Activated naive CD4-positive, alpha-beta T cell treated with anti-CD3 and anti-CD28 coated beads, Interleukin-2, amount 50 U/mL, for 72 hours (primary cell): ENCODE measurements around the gene COASY. TPM values are rescaled to one million over a fixed set of nuclear protein-coding genes. Genes with fewer than 3 reads are reported as not detected.
"Not testable (repeated sequence)": the region's sequence is repeated elsewhere in the genome, so short reads cannot be mapped to it uniquely, and the experiment has no call there.

Experiments used
- ATAC-seq, 2 donors: fragments of 150-1000 bp; cut with Tn5 transposase; 2 replicates each; pipeline ENCODE4 v1.10.0; 2021; ENCODE audit warnings: mild to moderate bottlenecking in 2 of 2, moderate library complexity in 2 of 2
- DNase-seq, 2 donors: peaks; one replicate each; pipeline ENCODE4 v3.0.0; 2021 to 2022; ENCODE audit warnings: low spot score in 2 of 2
- H3K27ac Mint-ChIP-seq, 2 donors: one replicate each; pipeline ENCODE4 v1.8.0; 2022; ENCODE audit warnings: mild to moderate bottlenecking in 2 of 2, mixed read lengths in 2 of 2
- H3K36me3 Mint-ChIP-seq, 2 donors: one replicate each; pipeline ENCODE4 v1.8.0; 2022; ENCODE audit warnings: mixed read lengths in 2 of 2
- H3K9me3 Mint-ChIP-seq, 2 donors: one replicate each; pipeline ENCODE4 v1.8.0; 2022; ENCODE audit warnings: mixed read lengths in 2 of 2
- total RNA-seq, 2 donors: library from RNA; stranded (reverse); gene quantifications; one replicate each; pipeline ENCODE4 v1.2.3, GENCODE V29; 2022

The COASY gene
- total RNA-seq, 2 donors from 2014 or later: 86.4 to 124 TPM

DNA sequence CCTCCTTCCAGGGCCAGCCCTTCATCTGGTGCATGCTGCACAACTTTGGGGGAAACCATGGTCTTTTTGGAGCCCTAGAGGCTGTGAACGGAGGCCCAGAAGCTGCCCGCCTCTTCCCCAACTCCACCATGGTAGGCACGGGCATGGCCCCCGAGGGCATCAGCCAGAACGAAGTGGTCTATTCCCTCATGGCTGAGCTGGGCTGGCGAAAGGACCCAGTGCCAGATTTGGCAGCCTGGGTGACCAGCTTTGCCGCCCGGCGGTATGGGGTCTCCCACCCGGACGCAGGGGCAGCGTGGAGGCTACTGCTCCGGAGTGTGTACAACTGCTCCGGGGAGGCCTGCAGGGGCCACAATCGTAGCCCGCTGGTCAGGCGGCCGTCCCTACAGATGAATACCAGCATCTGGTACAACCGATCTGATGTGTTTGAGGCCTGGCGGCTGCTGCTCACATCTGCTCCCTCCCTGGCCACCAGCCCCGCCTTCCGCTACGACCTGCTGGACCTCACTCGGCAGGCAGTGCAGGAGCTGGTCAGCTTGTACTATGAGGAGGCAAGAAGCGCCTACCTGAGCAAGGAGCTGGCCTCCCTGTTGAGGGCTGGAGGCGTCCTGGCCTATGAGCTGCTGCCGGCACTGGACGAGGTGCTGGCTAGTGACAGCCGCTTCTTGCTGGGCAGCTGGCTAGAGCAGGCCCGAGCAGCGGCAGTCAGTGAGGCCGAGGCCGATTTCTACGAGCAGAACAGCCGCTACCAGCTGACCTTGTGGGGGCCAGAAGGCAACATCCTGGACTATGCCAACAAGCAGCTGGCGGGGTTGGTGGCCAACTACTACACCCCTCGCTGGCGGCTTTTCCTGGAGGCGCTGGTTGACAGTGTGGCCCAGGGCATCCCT, 18.5 kb upstream of the COASY start:
- DNase-seq: no peak
- Mint-ChIP-seq H3K27ac (peak overlapping the region in 1 of 2 donors; percentile 86), H3K9me3 (no peaks in the 10 kb centered on the region), H3K36me3 (peaks cover 8 to 22% of the 10 kb centered on the region in 2 donors)
- no peak for ATAC-seq

DNA sequence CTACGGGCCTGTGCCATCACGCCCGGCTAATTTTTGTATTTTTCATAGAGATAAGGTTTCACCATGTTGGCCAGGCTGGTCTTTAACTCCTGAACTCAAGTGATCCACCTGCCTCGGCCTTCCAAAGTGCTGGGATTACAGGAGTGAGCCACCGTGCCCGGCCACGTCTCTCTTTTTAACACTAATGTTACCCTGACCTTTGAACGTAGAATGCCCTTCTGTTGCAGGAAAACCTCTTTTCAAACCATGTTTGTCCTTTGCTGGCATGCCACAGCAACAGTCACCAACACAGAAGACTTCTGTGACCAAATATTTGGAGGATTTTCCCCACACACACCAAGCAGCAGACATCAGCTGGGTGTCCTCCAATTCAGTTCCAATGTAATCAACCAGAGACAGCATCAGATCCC, 17.1 kb upstream of the COASY start:
- H3K36me3 Mint-ChIP-seq: peaks cover 8 to 19% of the 10 kb centered on the region in 2 donors
- DNase-seq: no peak
- ATAC-seq: no peak
- H3K27ac Mint-ChIP-seq: no peak overlapping the region
- H3K9me3 Mint-ChIP-seq: no peaks in the 10 kb centered on the region

DNA sequence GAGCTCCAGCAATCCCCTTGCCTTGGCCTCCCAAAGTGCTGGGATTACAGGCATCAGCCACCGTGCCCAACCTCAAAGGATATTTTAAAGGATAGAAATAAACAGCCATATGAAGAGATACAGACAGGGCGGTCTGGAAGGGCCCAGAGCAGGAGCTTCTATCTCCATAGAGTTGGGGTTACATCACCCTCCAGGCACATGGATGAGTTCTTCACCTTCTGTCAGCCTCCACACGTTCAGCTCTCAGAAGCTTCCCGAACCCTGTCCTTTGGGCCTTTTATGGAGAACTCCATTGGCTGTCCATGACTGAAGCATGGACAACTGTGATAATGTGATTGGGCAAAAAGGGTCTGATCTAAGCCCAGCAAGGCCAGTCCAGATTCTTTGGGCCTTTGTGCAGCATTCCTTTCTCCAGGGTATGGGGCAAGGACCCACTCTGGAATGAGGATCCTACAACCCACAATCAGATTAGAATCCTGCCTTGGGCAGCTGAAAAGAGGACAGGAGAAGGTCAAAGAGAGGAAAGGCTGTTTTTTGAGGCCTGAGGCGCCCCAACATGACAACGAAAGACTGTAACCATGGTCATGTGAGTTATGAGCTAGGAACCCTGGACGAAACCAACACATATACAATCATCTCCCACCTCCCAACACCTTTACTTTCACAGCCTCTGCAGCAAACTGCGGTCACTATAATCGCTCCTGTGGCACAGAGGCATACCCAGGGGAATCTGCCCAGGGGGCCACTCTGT, 16.0 kb upstream of the COASY start:
- H3K27ac Mint-ChIP-seq, H3K9me3 Mint-ChIP-seq, ATAC-seq, DNase-seq, H3K36me3 Mint-ChIP-seq: not testable (repeated sequence)

DNA sequence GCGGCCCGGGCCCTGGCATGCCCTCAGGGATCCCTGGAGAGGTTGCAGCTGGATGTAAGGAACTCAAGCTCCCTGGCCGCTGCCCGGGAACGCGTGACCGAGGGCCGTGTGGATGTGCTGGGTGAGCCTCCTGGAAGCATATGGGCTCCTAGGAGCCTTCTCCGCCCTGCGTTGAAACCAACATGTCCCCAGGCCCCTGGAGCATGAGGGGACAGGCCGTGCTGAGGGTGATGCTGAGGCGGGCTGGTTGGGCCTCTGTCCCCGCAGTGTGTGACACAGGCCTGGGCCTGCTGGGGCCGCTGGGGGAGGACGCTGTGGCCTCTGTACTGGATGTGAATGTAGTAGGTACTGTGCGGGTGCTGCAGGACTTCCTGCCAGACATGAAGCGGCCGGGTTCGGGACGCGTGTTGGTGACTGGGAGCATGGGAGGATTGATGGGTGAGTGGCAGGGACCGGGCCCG, 14.9 kb upstream of the COASY start:
- ATAC-seq (no peak), DNase-seq (no peak)
- H3K27ac Mint-ChIP-seq: no peak overlapping the region
- H3K36me3 Mint-ChIP-seq: peaks cover 0 to 6% of the 10 kb centered on the region in 2 donors
- no peaks in the 10 kb centered on the region for H3K9me3 Mint-ChIP-seq

DNA sequence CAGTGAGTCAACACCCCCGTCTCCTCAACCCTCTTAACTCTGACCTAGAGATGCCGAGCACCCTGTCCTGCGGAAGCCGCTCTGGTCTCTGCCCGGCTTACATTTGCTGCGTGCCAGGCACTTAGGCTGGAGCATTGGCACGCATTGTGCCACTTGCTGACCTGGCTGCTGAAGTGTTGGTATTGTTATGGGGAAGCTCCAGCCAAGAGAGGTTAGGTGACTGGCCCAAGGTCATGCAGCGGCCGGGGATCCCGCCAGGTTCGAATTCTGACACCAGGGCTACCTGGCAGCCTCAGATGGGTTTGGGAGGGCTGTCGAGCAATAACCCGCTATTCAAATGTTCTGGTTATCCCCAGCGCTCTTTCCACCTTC, 14.3 kb upstream of the COASY start:
- no peak for ATAC-seq
- Mint-ChIP-seq H3K27ac (no peak overlapping the region), H3K9me3 (no peaks in the 10 kb centered on the region), H3K36me3 (peaks cover 0 to 6% of the 10 kb centered on the region in 2 donors)
- no peak for DNase-seq

DNA sequence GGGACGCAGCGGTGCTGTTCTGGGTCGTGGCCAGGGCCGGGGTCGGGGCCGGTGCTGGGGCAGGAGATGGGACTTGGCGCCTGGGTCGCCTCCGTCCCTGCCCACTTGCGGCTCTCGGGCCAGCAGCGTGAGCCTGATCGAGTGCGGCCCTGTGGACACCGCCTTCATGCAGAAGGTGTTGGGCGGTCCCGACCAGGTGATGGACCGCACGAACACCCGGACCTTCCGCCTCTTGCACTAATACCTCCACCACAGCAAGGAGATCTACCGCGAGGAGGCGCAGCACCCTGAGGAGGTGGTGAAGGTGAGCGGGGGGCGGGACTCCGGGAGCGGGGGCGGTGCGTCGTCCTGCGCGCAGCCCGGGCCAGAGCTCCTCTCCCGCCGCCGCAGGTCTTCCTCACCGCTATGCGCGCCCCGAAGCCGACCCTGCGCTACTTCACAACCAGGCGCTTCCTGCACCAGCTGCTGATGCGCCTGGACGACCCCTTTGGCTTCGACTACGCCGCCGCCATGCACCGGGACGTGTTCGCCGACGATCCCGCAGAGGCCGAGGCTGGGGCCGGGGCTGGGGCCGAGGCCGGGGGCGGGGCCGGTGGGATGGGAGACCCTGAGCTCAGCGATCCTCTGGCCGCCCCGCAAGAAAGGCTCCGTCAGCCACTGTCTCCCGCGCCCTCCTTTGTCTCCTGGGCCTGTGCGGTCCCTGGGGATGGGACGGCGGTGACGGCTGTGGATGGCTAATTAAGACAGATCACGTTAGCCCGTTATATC, 13.7 kb upstream of the COASY start:
- H3K36me3 Mint-ChIP-seq: peaks cover 0 to under 1% of the 10 kb centered on the region in 2 donors
- H3K9me3 Mint-ChIP-seq: no peaks in the 10 kb centered on the region
- H3K27ac Mint-ChIP-seq: no peak overlapping the region
- ATAC-seq (peak; percentile 83 to 85), DNase-seq (peak in 1 of 2 donors; percentile 78)

DNA sequence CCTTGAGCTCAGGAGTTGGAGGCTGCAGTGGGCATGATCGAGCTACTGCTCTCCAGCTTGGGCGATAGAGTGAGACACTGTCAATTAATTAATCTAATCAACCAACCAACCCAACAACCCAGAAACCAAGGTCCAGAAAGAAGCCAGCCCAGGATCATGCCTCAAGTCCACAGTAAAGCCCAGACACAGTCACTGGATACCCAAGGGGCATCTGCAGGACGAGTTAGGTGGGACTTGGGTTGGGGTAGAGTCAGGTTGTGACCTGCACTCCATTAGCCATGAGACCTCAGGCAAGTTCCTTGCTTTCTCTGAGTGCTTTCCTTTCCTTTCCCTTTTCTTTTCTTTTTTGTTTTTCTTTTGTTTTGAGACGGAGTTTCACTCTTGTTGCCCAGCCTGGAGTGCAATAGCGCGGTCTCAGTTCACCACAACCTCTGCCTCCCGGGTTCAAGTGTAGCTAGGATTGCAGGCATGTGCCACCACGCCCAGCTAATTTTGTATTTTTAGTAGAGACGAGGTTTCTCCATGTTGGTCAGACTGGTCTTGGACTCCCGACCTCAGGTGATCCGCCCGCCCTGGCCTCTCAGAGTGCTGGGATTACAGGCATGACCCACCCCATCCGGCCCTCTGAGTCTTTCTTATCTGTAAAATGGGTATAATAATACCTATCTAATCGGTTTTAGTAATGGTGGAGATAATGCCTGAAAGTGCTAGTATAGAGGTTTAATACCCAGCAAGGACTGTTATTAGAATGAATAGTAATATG, 12.8 kb upstream of the COASY start:
- DNase-seq (no peak), ATAC-seq (no peak)
- no peak overlapping the region for H3K27ac Mint-ChIP-seq
- H3K9me3 Mint-ChIP-seq: no peaks in the 10 kb centered on the region
- H3K36me3 Mint-ChIP-seq: no peaks in the 10 kb centered on the region

DNA sequence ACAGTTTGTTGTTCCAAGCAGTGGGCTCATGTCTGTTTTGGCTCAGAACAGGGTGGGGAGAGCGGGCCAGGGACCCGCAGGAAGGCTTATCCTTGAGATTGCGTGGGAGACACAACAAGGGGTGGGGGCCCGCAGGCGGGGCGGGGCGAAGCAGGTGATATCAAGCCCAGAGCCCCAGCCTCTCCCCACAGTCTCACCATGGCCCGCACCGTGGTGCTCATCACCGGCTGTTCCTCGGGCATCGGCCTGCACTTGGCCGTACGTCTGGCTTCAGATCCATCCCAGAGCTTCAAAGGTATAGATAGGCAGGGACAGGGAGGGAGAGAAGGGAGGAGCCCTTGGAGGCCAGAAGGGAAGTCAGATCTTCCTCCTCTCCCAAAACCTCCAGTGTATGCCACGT, 9.2 kb upstream of the COASY start, which contains the start of gene HSD17B1:
Gene HSD17B1 (plus strand): TSS at position 188 of the 400 bp plus-strand sequence. CDS start 11 bp downstream, at position 199.
- peak within 1 kb of the TSS in 1 of 2 donors; percentile 95 for H3K27ac Mint-ChIP-seq
- H3K36me3 Mint-ChIP-seq, ATAC-seq, DNase-seq, H3K9me3 Mint-ChIP-seq: not testable (repeated sequence)

DNA sequence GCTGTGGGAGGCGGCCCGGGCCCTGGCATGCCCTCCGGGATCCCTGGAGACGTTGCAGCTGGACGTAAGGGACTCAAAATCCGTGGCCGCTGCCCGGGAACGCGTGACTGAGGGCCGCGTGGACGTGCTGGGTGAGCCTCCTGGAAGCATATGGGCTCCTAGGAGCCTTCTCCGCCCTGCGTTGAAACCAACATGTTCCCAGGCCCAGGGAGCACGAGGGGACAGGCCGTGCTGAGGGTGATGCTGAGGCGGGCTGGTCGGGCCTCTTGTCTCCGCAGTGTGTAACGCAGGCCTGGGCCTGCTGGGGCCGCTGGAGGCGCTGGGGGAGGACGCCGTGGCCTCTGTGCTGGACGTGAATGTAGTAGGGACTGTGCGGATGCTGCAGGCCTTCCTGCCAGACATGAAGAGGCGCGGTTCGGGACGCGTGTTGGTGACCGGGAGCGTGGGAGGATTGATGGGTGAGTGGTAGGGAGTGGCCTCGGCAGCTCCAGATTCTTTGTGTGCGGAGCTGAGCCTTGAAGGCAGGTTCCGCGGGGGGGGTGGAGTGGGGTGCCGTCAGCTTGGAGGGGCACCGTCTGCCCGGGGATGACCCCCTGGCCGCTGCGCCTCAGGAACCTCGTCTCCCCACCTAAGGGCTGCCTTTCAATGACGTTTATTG, 8.7 kb upstream of the COASY start:
- peak overlapping the region in 1 of 2 donors; percentile 95 for H3K27ac Mint-ChIP-seq
- no peaks in the 10 kb centered on the region for H3K9me3 Mint-ChIP-seq
- DNase-seq (no peak), ATAC-seq (no peak)
- H3K36me3 Mint-ChIP-seq: peaks cover 0 to 6% of the 10 kb centered on the region in 2 donors

DNA sequence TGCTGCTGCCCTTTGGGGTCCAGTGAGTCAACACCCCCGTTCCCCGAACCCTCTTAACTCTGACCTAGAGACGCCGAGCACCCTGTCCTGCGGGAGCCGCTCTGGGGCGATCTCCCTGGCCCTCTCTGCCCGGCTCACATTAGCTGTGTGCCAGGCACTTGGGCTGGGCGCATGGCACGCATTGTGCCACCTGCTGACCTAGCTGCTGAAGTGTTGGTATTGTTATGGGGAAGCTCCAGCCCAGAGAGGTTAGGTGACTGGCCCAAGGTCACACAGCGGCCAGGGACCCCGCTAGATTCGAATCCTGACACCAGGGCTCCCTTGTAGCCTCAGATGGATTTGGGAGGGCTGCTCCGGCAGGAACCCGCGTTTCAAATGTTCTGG, 8.1 kb upstream of the COASY start:
- Mint-ChIP-seq H3K27ac (peak overlapping the region in 1 of 2 donors; percentile 95), H3K36me3 (peaks cover 0 to 6% of the 10 kb centered on the region in 2 donors), H3K9me3 (no peaks in the 10 kb centered on the region)
- ATAC-seq: peak in 1 of 2 donors; percentile 35
- DNase-seq: no peak

DNA sequence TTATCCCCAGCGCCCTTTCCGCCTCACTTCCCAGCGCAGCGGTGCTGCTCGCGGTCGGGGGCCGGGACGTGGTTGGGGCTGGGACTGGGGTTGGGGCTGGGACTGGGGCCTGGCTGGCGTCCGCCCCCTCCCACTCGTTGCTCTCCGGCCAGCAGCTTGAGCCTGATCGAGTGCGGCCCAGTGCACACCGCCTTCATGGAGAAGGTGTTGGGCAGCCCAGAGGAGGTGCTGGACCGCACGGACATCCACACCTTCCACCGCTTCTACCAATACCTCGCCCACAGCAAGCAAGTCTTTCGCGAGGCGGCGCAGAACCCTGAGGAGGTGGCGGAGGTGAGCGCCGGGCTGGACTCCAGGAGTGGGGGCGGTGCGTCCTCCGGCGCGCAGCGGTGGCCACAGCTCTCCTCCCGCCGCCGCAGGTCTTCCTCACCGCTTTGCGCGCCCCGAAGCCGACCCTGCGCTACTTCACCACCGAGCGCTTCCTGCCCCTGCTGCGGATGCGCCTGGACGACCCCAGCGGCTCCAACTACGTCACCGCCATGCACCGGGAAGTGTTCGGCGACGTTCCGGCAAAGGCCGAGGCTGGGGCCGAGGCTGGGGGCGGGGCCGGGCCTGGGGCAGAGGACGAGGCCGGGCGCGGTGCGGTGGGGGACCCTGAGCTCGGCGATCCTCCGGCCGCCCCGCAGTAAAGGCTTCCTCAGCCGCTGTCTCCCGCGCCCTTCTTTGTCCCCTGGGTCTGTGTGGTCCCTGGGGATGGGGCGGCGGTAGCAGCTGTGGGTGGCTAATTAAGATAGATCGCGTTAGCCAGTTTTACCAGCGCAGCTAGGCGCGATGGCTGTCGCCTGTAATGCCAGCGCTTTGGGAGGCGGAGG, 7.5 kb upstream of the COASY start:
- peak overlapping the region; percentile 94 to 95 for H3K27ac Mint-ChIP-seq
- H3K9me3 Mint-ChIP-seq: no peaks in the 10 kb centered on the region
- ATAC-seq: peak; percentile 91 to 92
- peaks cover 0 to 6% of the 10 kb centered on the region in 2 donors for H3K36me3 Mint-ChIP-seq
- peak; percentile 79 to 85 for DNase-seq

DNA sequence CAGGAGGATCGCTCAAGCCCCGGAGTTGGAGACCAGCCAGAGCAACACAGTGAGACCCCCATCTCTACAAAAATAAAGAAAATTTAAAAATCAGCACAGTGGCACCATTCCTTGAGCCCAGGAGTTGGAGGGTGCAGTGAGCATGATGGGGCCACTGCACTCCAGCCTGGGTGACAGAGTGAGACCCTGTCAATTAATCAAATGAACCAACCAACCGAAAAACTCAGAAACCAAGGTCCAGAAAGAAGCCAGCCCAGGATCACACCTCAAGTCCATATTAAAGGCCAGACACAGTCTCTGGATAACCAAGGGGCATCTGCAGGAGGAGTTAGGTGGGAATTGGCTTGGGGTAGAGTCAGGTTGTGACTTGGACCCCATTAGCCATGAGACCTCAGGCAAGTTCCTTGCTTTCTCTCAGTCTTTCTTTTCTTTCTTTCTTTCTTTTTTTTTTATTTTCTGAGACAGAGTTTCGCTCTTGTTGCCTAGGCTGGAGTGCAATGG, 6.8 kb upstream of the COASY start:
- no peak for DNase-seq
- peak; percentile 6 to 14 for ATAC-seq

DNA sequence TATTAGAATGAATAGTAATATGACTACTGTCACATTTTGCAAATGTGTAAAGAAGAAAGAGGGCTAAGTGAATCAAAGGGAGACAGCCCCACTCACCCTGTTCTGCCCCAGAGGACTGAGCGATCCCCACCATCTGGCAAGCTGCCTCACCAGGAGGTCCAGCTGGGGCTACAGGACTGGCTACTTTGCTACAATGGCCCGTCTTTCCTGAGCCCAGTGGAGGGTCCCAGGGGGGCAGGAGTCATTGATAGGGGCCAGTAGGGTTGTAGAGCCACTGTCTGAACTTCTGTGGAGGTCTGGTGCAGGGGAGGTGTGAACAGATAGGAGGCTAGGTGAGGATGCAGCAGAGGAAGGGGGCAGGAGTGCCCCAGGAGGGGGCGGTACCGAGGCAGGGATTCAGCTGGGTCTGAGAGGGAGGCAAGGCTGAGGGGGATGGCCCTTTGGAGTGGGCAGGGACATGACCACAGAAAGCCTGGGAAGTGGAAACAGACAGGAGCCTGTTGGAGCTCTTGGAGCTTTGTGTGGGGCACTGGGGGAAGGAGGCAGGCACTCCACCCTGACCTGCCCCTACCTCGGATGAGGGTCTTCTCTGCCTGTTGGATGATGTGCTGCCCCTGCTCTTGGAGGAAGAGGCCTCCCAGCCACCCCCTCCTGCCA, 5.9 kb upstream of the COASY start:
- peak overlapping the region; percentile 9 to 95 for H3K27ac Mint-ChIP-seq
- DNase-seq, H3K9me3 Mint-ChIP-seq, H3K36me3 Mint-ChIP-seq: not testable (repeated sequence)
- peak in 1 of 2 donors; percentile 39 for ATAC-seq

More for the DNA sequence above, 6.8 kb upstream of the COASY start:
- peaks cover 0 to 6% of the 10 kb centered on the region in 2 donors for H3K36me3 Mint-ChIP-seq
- H3K27ac Mint-ChIP-seq: peak overlapping the region; percentile 94 to 95
- H3K9me3 Mint-ChIP-seq: no peaks in the 10 kb centered on the region

DNA sequence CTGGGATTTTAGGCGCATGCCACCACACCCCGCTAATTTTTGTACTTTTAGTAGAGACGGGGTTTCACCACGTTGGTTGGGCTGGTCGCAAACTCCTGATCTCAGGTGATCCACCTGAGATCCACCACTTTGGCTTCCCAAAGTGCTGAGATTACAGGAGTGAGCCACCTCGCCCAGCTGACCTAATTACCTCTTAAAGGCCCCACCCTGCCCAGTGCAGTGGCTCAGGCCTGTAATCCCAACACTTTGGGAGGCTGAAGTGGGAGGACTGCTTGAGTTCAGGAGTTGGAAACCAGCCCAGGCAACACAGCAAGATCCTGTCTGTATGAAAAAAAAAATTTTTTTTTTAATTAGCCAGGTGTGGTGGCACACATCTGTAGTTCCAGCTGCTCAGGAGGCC, 2.9 kb upstream of the COASY start:
- Mint-ChIP-seq H3K27ac (peak overlapping the region in 1 of 2 donors; percentile 28), H3K9me3 (no peaks in the 10 kb centered on the region), H3K36me3 (peaks cover 23 to 30% of the 10 kb centered on the region in 2 donors)
- ATAC-seq (no peak), DNase-seq (no peak)
